Neural cell (in vitro differentiated cells): ENCODE results near the gene KRT36. TPM values are rescaled to one million over a fixed set of nuclear protein-coding genes. Genes with fewer than 3 reads are reported as not detected.

Source experiments
- H2AFZ ChIP-seq: fragments of 200-600, 300-800 bp; sonication (generic), shearing (Covaris generic); 2 replicates; pipeline ENCODE4 v1.6.0; 2014; ENCODE audit warnings: low read depth, mild to moderate bottlenecking, antibody characterized with exemption, low read length, moderate library complexity
- H3F3A ChIP-seq: fragments of 200-600 bp; shearing (Covaris generic); 2 replicates; pipeline ENCODE4 v1.6.1; 2016; ENCODE audit warnings: mild to moderate bottlenecking, moderate library complexity, mixed read lengths, antibody characterized with exemption, low read length; ENCODE audit not compliant: insufficient read depth, poor library complexity, severe bottlenecking
- H3K27ac ChIP-seq: fragments of 200-600, 300-800 bp; sonication (generic), shearing (Covaris generic); 2 replicates; pipeline ENCODE4 v1.5.1; 2014; ENCODE audit warnings: mild to moderate bottlenecking, low read length, moderate library complexity
- H3K27me3 ChIP-seq: fragments of 300-800, 200-600 bp; sonication (generic), shearing (Covaris generic); 2 replicates; pipeline ENCODE4 v1.6.0; 2014; ENCODE audit warnings: mild to moderate bottlenecking, low read depth, low read length, moderate library complexity; ENCODE audit not compliant: insufficient read depth
- H3K36me3 ChIP-seq: fragments of 300-800, 200-600 bp; sonication (generic), shearing (Covaris generic); 2 replicates; pipeline ENCODE4 v1.5.1; 2014; ENCODE audit warnings: mild to moderate bottlenecking, antibody characterized with exemption, low read length, moderate library complexity; ENCODE audit not compliant: insufficient read depth
- H3K4me2 ChIP-seq: fragments of 300-800, 200-600 bp; sonication (generic), shearing (Covaris generic); 2 replicates; pipeline ENCODE4 v1.6.0; 2014; ENCODE audit warnings: mild to moderate bottlenecking, low read length
- H3K4me3 ChIP-seq: fragments of 300-800, 200-600 bp; sonication (generic), shearing (Covaris generic); 2 replicates; pipeline ENCODE4 v1.5.1; 2014; ENCODE audit warnings: mild to moderate bottlenecking, low read length, moderate library complexity
- H3K79me2 ChIP-seq: fragments of 200-600 bp; shearing (Covaris generic); replicated peaks from 2 replicates; pipeline ENCODE4 v1.6.0; 2014; ENCODE audit warnings: mild to moderate bottlenecking, low read length, moderate library complexity; ENCODE audit not compliant: insufficient read depth
- H3K9ac ChIP-seq: fragments of 300-800, 200-600 bp; sonication (generic), shearing (Covaris generic); 2 replicates; pipeline ENCODE4 v1.6.1; 2016; ENCODE audit warnings: mild to moderate bottlenecking, low read length, mixed read lengths
- H3K9me2 ChIP-seq: fragments of 200-600 bp; shearing (Covaris generic); 2 replicates; pipeline ENCODE4 v1.6.1; 2016; ENCODE audit warnings: mild to moderate bottlenecking, low read length, mixed read lengths; ENCODE audit not compliant: insufficient read depth
- H3K9me3 ChIP-seq: fragments of 200-600, 300-800 bp; sonication (generic), shearing (Covaris generic); 2 replicates; pipeline ENCODE4 v1.6.1; 2016; ENCODE audit warnings: mild to moderate bottlenecking, mixed run types, low read length, moderate library complexity, mixed read lengths
- H4K20me1 ChIP-seq: fragments of 200-600 bp; shearing (Covaris generic); 2 replicates; pipeline ENCODE4 v1.6.1; 2016; ENCODE audit warnings: mild to moderate bottlenecking, mixed run types; ENCODE audit not compliant: insufficient read depth
- EP300 ChIP-seq: fragments of 450-650 bp; conservative IDR thresholded peaks from 2 replicates; pipeline ENCODE4 v1.6.1; 2014; ENCODE audit warnings: antibody characterized with exemption, mild to moderate bottlenecking, moderate library complexity; ENCODE audit not compliant: poor library complexity, severe bottlenecking
- EZH2 ChIP-seq: fragments of 200-600, 300-800 bp; shearing (Covaris generic), sonication (generic); IDR thresholded peaks from 2 replicates; pipeline ENCODE4 v1.6.1; 2014; ENCODE audit warnings: antibody characterized with exemption, low read length, borderline replicate concordance, mild to moderate bottlenecking; ENCODE audit not compliant: insufficient read depth, poor library complexity, severe bottlenecking
- MXI1 ChIP-seq: fragments of 450-650 bp; conservative IDR thresholded peaks from 2 replicates; pipeline ENCODE4 v1.6.1; 2014; ENCODE audit warnings: antibody characterized with exemption, mild to moderate bottlenecking; ENCODE audit not compliant: poor library complexity, severe bottlenecking
- POLR2AphosphoS5 ChIP-seq: IDR thresholded peaks from 2 replicates; pipeline ENCODE4 v1.6.1; 2012
- RAD21 ChIP-seq: fragments of 450-650 bp; conservative IDR thresholded peaks from 2 replicates; pipeline ENCODE4 v1.6.1; 2014; ENCODE audit warnings: antibody characterized with exemption, mild to moderate bottlenecking, moderate library complexity
- SMC3 ChIP-seq: fragments of 450-650 bp; conservative IDR thresholded peaks from 2 replicates; pipeline ENCODE4 v1.6.1; 2014; ENCODE audit warnings: antibody characterized with exemption, mild to moderate bottlenecking, moderate library complexity; ENCODE audit not compliant: poor library complexity
- TAF1 ChIP-seq: IDR thresholded peaks from 2 replicates; pipeline ENCODE4 v1.6.1; 2012; ENCODE audit warnings: low read depth
- polyA plus RNA-seq: library from polyadenylated mRNA; depleted of rRNA; stranded (reverse); fragments of >200 nt; gene quantifications from 2 replicates; pipeline ENCODE4 v1.2.3, GENCODE V29; 2014
- TF ChIP-seq, protein P1 (sequence below): IDR thresholded peaks from 2 replicates; pipeline ENCODE4 v1.6.1; 2012; ENCODE audit warnings: borderline replicate concordance
- TF ChIP-seq, protein P2 (sequence below): fragments of 450-650 bp; IDR thresholded peaks from 2 replicates; pipeline ENCODE4 v1.5.1; 2014; ENCODE audit warnings: antibody characterized with exemption, mild to moderate bottlenecking, moderate library complexity; ENCODE audit not compliant: poor library complexity, severe bottlenecking

Gene KRT36
- polyA plus RNA-seq, 1 donor from 2014 or later: not detected

DNA sequence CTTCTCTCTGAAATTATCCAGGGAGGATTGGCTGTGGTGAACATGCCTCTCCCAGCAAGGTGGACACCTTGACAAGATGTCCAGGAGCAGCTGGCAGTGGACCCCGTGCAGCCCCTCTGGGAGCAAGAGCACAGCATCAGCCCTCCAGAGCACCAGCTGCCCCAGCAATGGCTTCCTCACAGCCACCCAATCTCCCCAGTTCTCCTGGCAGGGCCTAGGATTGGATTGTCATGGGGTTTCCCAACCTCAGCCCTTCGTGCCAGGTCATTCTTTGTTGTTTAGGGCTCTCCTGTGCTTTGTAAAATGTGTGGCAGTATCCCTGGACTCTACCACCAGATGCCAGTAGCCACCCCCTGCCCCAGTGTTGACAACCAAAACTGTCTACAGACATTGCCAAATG, 1.8 kb upstream of the KRT36 start:
- no peak overlapping the region for H2AFZ ChIP-seq
- no peaks in the 10 kb centered on the region for H3K36me3 ChIP-seq
- H3F3A ChIP-seq: no peaks in the 10 kb centered on the region
- no peaks in the 10 kb centered on the region for H3K9me3 ChIP-seq
- H3K27me3 ChIP-seq: no peaks in the 10 kb centered on the region
- no peak overlapping the region for H3K4me3 ChIP-seq
- no peaks in the 10 kb centered on the region for H3K9me2 ChIP-seq
- TF ChIP-seq SMC3: no peak
- H4K20me1 ChIP-seq: no peaks in the 10 kb centered on the region
- H3K27ac ChIP-seq: no peak overlapping the region
- H3K9ac ChIP-seq: no peak overlapping the region
- no peak overlapping the region for H3K4me2 ChIP-seq
- H3K79me2 ChIP-seq: no peaks in the 10 kb centered on the region

DNA sequence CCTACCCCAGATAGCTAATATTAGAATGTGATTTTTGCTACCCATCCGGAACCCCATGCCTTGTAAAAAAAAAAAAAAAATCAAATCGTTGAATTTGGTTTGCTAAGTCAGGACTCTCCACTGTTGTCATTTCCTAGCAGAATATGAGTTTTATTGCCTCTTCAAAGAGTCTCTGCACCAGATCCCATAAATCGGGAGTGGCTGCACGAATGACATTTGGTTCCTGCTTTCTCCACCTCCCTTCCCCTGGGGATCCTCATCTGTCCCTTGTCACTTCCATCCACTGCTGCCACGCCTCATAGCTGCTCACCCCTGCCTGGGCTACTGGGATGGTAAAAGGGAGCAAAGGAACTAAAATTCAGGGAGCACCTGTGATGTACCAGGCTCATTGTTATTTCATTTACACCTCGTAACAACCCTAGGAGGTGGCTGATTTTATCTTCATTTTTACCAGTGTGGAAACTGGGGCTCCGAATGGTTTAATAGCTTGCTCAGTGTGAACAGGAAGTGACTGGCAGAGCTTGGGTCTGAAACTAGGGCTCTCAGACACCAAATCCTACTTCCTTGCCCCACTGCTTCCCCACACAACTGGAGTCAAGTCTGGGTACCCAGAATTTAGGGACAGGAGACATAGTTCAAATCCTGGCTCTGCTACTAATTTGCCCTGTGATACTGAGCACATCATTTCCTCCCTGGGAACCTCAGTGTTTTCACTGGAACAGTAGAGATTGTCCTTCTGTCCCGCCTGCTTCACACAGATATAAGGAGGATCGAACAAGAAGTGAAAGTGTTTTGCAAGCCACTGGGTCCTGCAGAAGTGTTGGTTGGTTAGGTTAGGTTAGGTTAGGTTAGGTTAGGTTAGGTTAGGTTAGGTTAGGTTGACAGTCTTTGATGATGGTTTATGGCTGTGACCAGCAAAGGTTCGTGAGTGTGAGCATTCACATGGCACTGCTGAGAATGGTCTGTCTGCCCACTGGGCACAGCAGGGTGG, 585 bp upstream of the KRT36 start:
- H3F3A ChIP-seq: no peaks in the 10 kb centered on the region
- H3K9me3 ChIP-seq: no peaks in the 10 kb centered on the region
- H3K9me2 ChIP-seq: no peaks in the 10 kb centered on the region
- no peak overlapping the region for H3K9ac ChIP-seq
- H4K20me1 ChIP-seq: no peaks in the 10 kb centered on the region
- H3K36me3 ChIP-seq: no peaks in the 10 kb centered on the region
- TF ChIP-seq EP300 (no peak), SMC3 (no peak), TAF1 (no peak), POLR2AphosphoS5 (no peak), EZH2 (no peak), RAD21 (no peak), MXI1 (no peak)
- TF ChIP-seq, protein P1, sequence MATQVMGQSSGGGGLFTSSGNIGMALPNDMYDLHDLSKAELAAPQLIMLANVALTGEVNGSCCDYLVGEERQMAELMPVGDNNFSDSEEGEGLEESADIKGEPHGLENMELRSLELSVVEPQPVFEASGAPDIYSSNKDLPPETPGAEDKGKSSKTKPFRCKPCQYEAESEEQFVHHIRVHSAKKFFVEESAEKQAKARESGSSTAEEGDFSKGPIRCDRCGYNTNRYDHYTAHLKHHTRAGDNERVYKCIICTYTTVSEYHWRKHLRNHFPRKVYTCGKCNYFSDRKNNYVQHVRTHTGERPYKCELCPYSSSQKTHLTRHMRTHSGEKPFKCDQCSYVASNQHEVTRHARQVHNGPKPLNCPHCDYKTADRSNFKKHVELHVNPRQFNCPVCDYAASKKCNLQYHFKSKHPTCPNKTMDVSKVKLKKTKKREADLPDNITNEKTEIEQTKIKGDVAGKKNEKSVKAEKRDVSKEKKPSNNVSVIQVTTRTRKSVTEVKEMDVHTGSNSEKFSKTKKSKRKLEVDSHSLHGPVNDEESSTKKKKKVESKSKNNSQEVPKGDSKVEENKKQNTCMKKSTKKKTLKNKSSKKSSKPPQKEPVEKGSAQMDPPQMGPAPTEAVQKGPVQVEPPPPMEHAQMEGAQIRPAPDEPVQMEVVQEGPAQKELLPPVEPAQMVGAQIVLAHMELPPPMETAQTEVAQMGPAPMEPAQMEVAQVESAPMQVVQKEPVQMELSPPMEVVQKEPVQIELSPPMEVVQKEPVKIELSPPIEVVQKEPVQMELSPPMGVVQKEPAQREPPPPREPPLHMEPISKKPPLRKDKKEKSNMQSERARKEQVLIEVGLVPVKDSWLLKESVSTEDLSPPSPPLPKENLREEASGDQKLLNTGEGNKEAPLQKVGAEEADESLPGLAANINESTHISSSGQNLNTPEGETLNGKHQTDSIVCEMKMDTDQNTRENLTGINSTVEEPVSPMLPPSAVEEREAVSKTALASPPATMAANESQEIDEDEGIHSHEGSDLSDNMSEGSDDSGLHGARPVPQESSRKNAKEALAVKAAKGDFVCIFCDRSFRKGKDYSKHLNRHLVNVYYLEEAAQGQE: no peak
- TF ChIP-seq, protein P2, sequence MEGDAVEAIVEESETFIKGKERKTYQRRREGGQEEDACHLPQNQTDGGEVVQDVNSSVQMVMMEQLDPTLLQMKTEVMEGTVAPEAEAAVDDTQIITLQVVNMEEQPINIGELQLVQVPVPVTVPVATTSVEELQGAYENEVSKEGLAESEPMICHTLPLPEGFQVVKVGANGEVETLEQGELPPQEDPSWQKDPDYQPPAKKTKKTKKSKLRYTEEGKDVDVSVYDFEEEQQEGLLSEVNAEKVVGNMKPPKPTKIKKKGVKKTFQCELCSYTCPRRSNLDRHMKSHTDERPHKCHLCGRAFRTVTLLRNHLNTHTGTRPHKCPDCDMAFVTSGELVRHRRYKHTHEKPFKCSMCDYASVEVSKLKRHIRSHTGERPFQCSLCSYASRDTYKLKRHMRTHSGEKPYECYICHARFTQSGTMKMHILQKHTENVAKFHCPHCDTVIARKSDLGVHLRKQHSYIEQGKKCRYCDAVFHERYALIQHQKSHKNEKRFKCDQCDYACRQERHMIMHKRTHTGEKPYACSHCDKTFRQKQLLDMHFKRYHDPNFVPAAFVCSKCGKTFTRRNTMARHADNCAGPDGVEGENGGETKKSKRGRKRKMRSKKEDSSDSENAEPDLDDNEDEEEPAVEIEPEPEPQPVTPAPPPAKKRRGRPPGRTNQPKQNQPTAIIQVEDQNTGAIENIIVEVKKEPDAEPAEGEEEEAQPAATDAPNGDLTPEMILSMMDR: no peak
- H3K4me2 ChIP-seq: no peak overlapping the region
- no peaks in the 10 kb centered on the region for H3K79me2 ChIP-seq
- H3K27me3 ChIP-seq: no peaks in the 10 kb centered on the region
- H3K4me3 ChIP-seq: no peak overlapping the region
- H3K27ac ChIP-seq: no peak overlapping the region
- H2AFZ ChIP-seq: no peak overlapping the region
